ENCODE results near the gene MAN1C1. TPM values are rescaled to one million over a fixed set of nuclear protein-coding genes. Genes with fewer than 3 reads are reported as not detected.

MAN1C1 gene
- total and polyA plus RNA-seq, 9 of the 15 experiments (the other 6 are each of a cell fraction or from before 2014, with no cell fraction given), result 0.04 to 0.44 (median 0.10) TPM; not detected in 3

DNA sequence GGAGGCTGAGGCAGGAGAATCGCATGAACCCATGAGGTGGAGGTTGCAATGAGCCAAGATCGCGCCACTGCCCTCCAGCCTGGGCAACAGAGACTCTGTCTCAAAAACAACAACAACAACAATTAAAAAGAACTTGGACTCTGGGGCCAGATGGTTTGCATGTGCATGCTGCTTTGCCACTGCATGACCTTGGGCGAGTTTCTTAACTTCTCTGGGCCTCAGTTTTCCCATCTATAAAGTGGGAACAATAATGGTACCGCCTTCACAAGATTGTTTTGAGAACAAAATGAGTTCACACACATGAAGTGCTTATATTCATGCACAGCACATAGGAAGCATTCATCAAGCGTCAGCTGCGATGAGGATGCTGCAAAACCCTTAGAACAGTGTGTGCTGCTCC is 74.6 kb downstream of the MAN1C1 start (continued):
- no peak for TF ChIP-seq AFF4 (CRISPR knock-in tag; IDR thresholded peaks at IDR 0.05)
- no peak for TF ChIP-seq TCF7 (IDR thresholded peaks at IDR 0.05; ENCODE audit: borderline replicate concordance)
- TF ChIP-seq ZNF551 (CRISPR knock-in tag; IDR thresholded peaks at IDR 0.05), result no peak
- no peak for TF ChIP-seq DIDO1 (tag; IDR thresholded peaks at IDR 0.05; ENCODE audit: low read depth)
- TF ChIP-seq, protein P1, sequence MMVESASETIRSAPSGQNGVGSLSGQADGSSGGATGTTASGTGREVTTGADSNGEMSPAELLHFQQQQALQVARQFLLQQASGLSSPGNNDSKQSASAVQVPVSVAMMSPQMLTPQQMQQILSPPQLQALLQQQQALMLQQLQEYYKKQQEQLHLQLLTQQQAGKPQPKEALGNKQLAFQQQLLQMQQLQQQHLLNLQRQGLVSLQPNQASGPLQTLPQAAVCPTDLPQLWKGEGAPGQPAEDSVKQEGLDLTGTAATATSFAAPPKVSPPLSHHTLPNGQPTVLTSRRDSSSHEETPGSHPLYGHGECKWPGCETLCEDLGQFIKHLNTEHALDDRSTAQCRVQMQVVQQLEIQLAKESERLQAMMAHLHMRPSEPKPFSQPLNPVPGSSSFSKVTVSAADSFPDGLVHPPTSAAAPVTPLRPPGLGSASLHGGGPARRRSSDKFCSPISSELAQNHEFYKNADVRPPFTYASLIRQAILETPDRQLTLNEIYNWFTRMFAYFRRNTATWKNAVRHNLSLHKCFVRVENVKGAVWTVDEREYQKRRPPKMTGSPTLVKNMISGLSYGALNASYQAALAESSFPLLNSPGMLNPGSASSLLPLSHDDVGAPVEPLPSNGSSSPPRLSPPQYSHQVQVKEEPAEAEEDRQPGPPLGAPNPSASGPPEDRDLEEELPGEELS (CRISPR knock-in tag; IDR thresholded peaks at IDR 0.05; ENCODE audit: borderline replicate concordance), result no peak
- peak; percentile 60 for TF ChIP-seq CHD4 (IDR thresholded peaks at IDR 0.05; ENCODE audit: insufficient read depth, insufficient replicate concordance, low read depth, low read length, poor library complexity, severe bottlenecking)
- TF ChIP-seq POU5F1 (IDR thresholded peaks at IDR 0.05; ENCODE audit: borderline replicate concordance, low read depth, low read length, partially characterized antibody), result no peak
- TF ChIP-seq, protein P2, sequence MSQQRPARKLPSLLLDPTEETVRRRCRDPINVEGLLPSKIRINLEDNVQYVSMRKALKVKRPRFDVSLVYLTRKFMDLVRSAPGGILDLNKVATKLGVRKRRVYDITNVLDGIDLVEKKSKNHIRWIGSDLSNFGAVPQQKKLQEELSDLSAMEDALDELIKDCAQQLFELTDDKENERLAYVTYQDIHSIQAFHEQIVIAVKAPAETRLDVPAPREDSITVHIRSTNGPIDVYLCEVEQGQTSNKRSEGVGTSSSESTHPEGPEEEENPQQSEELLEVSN (IDR thresholded peaks at IDR 0.05; ENCODE audit: borderline replicate concordance in 1 of 2, extremely low read depth in 1 of 2, insufficient read depth in 1 of 2, insufficient read length in 1 of 2, low read depth in 1 of 2, low read length in 1 of 2, poor library complexity in 1 of 2, severe bottlenecking in 1 of 2), result no peak
- no peak for TF ChIP-seq ETV6 (IDR thresholded peaks at IDR 0.05; ENCODE audit: borderline replicate concordance in 1 of 2, low read depth in 2 of 2, low read length in 1 of 2)
- TF ChIP-seq ETV6 (CRISPR knock-in tag; IDR thresholded peaks at IDR 0.05; ENCODE audit: borderline replicate concordance), result no peak
- no peak for TF ChIP-seq CSDE1 (IDR thresholded peaks at IDR 0.05)
- TF ChIP-seq IRF2 (CRISPR knock-in tag; IDR thresholded peaks at IDR 0.05), result no peak
- no peak for TF ChIP-seq ZBTB8A (IDR thresholded peaks at IDR 0.05; ENCODE audit: partially characterized antibody)
- no peak for TF ChIP-seq ZNF143 (CRISPR knock-in tag; IDR thresholded peaks at IDR 0.05)
- TF ChIP-seq ZBTB5 (IDR thresholded peaks at IDR 0.05), result no peak
- no peak for TF ChIP-seq ZNF134 (CRISPR knock-in tag; conservative IDR thresholded peaks at IDR 0.05)
